Liver (tissue), 3 donors: Measurements from ENCODE around the gene DBN1.

ENCODE experiments used
- FOXA1 ChIP-seq: IDR thresholded peaks from 2 replicates; pipeline ENCODE4 v1.6.1; 2016; ENCODE audit warnings: antibody characterized with exemption
- RAD21 ChIP-seq, 2 donors: IDR thresholded peaks; 2 replicates each; pipeline ENCODE4 v1.6.1; 2016; ENCODE audit warnings: antibody characterized with exemption in 2 of 2, mild to moderate bottlenecking in 2 of 2
- TF ChIP-seq, protein P1 (sequence below): fragments of 150-350 bp; IDR thresholded peaks from 2 replicates; pipeline ENCODE4 v1.5.1; 2017; ENCODE audit warnings: improper control_type of control experiment, low read depth, low read length; ENCODE audit not compliant: missing input control
- donor health status: healthy.
- donor health status: healthy.

- TF ChIP-seq, protein P1, sequence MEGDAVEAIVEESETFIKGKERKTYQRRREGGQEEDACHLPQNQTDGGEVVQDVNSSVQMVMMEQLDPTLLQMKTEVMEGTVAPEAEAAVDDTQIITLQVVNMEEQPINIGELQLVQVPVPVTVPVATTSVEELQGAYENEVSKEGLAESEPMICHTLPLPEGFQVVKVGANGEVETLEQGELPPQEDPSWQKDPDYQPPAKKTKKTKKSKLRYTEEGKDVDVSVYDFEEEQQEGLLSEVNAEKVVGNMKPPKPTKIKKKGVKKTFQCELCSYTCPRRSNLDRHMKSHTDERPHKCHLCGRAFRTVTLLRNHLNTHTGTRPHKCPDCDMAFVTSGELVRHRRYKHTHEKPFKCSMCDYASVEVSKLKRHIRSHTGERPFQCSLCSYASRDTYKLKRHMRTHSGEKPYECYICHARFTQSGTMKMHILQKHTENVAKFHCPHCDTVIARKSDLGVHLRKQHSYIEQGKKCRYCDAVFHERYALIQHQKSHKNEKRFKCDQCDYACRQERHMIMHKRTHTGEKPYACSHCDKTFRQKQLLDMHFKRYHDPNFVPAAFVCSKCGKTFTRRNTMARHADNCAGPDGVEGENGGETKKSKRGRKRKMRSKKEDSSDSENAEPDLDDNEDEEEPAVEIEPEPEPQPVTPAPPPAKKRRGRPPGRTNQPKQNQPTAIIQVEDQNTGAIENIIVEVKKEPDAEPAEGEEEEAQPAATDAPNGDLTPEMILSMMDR = no peak
- no peak for TF ChIP-seq FOXA1
- TF ChIP-seq RAD21 (IDR thresholded peaks at IDR 0.05) = no peak
Measured at GRCh38 chr5:177421062-177421798, 52.2 kb downstream of the DBN1 start.
